Measurements from ENCODE around the gene BTNL2. TPM values are rescaled to one million over a fixed set of nuclear protein-coding genes. Genes with fewer than 3 reads are reported as not detected.
A peak's percentile ranks its signal among the peaks of the same experiment; 100 is the strongest.

Gene BTNL2
- total RNA-seq, 1 donor from 2014 or later = not detected

DNA sequence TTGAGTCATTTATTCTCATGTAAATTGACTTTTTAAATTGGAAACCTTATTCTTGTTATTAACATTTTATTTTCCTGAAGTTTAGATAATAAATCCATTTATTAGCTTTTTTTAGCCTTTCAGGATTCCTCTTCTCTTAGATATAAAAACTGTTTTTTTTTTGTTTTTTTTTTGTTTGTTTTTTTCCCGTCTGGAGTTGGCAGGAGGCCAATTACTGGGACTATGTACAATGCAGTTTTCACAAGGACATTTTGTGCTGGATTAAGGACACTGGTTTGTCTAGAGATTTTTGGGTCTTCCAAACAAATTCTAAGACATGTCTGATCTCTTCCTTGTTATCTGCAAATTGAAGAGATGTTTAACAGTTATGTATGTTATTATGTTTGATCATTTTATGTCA, 1.3 kb downstream of the BTNL2 start:
- Histone ChIP-seq H3F3A (ENCODE audit: low read depth) (no peaks in the 10 kb centered on the region), H3K79me2 (ENCODE audit: low read depth) (no peaks in the 10 kb centered on the region), H4K20me1 (ENCODE audit: low read depth) (no peaks in the 10 kb centered on the region), H3K27me3 (no peaks in the 10 kb centered on the region), H3K36me3 (no peaks in the 10 kb centered on the region), H3K4me1 (peaks cover 13% of the 10 kb centered on the region), H3K4me2 (no peak overlapping the region), H3K4me3 (no peak overlapping the region), H3K9me3 (ENCODE audit: low read depth) (no peaks in the 10 kb centered on the region), H2AFZ (replicated peaks) (no peak overlapping the region), H3K27ac (no peak overlapping the region), H3K9ac (no peak overlapping the region)
- no peak for DNase-seq (ENCODE audit: low spot score)
- H3K4me1 Mint-ChIP-seq = peaks cover 3% of the 10 kb centered on the region
- H3K27ac Mint-ChIP-seq = no peak overlapping the region
- no peaks in the 10 kb centered on the region for H3K9me3 Mint-ChIP-seq
- TF ChIP-seq EZH2 (IDR thresholded peaks at IDR 0.05) (no peak), EZH2phosphoT487 (IDR thresholded peaks at IDR 0.05) (no peak)
- TF ChIP-seq, protein P1, sequence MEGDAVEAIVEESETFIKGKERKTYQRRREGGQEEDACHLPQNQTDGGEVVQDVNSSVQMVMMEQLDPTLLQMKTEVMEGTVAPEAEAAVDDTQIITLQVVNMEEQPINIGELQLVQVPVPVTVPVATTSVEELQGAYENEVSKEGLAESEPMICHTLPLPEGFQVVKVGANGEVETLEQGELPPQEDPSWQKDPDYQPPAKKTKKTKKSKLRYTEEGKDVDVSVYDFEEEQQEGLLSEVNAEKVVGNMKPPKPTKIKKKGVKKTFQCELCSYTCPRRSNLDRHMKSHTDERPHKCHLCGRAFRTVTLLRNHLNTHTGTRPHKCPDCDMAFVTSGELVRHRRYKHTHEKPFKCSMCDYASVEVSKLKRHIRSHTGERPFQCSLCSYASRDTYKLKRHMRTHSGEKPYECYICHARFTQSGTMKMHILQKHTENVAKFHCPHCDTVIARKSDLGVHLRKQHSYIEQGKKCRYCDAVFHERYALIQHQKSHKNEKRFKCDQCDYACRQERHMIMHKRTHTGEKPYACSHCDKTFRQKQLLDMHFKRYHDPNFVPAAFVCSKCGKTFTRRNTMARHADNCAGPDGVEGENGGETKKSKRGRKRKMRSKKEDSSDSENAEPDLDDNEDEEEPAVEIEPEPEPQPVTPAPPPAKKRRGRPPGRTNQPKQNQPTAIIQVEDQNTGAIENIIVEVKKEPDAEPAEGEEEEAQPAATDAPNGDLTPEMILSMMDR (IDR thresholded peaks at IDR 0.05) = no peak
- H3K36me3 Mint-ChIP-seq = no peaks in the 10 kb centered on the region
- no peaks in the 10 kb centered on the region for H3K27me3 Mint-ChIP-seq (ENCODE audit: insufficient read depth, low read depth)
- no peak overlapping the region for H3K4me3 Mint-ChIP-seq

DNA sequence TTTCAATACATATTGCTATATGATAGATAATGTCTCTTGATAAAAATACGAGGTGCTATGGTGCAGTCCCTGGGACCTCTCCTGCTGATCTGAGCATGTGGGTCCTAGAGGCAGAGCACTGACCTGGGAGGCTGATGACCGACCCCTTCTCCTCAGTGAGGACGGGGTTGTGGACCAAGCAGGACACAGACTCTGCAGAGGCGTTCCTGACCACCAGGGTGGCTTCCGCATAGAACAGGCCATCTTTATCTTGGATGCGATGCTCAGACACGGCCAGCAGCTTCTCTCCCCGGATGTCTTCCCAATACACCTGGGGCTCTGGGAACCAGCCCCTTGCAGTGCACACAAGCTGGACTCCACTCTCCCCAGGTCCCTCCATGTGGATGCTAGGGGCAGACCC, 4.2 kb downstream of the BTNL2 start:
- Histone ChIP-seq H3K4me3 (no peak overlapping the region), H3K27ac (no peak overlapping the region), H4K20me1 (ENCODE audit: low read depth) (no peaks in the 10 kb centered on the region), H3K9me3 (ENCODE audit: low read depth) (no peaks in the 10 kb centered on the region), H3K4me2 (no peak overlapping the region), H3K4me1 (peaks cover 13% of the 10 kb centered on the region), H3K27me3 (no peaks in the 10 kb centered on the region), H3K79me2 (ENCODE audit: low read depth) (no peaks in the 10 kb centered on the region), H3K36me3 (no peaks in the 10 kb centered on the region), H3K9ac (no peak overlapping the region), H2AFZ (replicated peaks) (no peak overlapping the region), H3F3A (ENCODE audit: low read depth) (no peaks in the 10 kb centered on the region)
- Mint-ChIP-seq H3K36me3 (no peaks in the 10 kb centered on the region), H3K9me3 (peaks cover 2% of the 10 kb centered on the region), H3K4me1 (peaks cover 3% of the 10 kb centered on the region), H3K4me3 (no peak overlapping the region), H3K27ac (no peak overlapping the region), H3K27me3 (ENCODE audit: insufficient read depth, low read depth) (no peaks in the 10 kb centered on the region)
- peak; percentile 16 for DNase-seq (ENCODE audit: low spot score)
- TF ChIP-seq, protein P1 (IDR thresholded peaks at IDR 0.05) = no peak
- TF ChIP-seq EZH2phosphoT487 (IDR thresholded peaks at IDR 0.05) = no peak
- no peak for TF ChIP-seq EZH2 (IDR thresholded peaks at IDR 0.05)

DNA sequence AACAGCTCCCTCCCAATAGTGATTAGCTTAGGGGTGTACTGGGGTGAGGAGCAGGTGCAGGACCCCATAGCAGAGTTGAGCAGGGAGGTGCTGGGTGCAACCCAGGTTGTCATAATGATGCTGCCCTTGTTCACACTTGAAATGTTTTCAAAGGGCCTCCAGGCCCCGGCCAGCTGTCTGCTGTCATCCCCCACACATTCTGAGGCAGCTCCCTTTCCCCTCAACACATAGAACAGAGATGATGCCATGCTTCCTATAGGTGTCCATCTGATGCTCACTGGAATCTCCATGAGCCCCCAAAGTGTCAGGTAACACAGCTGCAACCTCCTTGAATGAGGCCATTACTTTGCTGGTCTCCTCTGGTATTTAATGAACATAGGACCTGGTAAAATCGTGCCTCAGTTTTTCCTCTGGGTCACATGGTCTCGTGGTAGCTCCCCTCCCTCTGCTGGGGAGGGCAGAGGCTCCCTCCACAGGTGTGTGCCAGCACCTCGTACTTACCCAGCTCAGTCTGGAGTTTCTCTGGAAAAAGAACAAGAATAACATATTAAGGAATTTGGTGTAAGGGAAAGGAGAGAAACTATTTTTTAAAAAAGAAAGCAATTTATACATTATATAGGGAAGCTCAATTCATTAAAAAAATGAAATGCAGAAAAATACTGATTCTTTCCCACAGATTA, 5.6 kb downstream of the BTNL2 start:
- no peaks in the 10 kb centered on the region for H3K36me3 Mint-ChIP-seq
- H2AFZ ChIP-seq (replicated peaks) = no peak overlapping the region
- DNase-seq (ENCODE audit: low spot score) = no peak
- H4K20me1 ChIP-seq (ENCODE audit: low read depth) = no peaks in the 10 kb centered on the region
- H3F3A ChIP-seq (ENCODE audit: low read depth) = no peaks in the 10 kb centered on the region
- no peaks in the 10 kb centered on the region for H3K4me1 Mint-ChIP-seq
- H3K27ac Mint-ChIP-seq = no peak overlapping the region
- H3K9me3 Mint-ChIP-seq = peaks cover 2% of the 10 kb centered on the region
- no peak overlapping the region for H3K4me3 Mint-ChIP-seq
- no peak overlapping the region for H3K4me2 ChIP-seq
- H3K27me3 ChIP-seq = no peaks in the 10 kb centered on the region
- H3K36me3 ChIP-seq = no peaks in the 10 kb centered on the region
- TF ChIP-seq EZH2phosphoT487 (IDR thresholded peaks at IDR 0.05) (no peak), EZH2 (IDR thresholded peaks at IDR 0.05) (no peak)
- TF ChIP-seq, protein P1 (IDR thresholded peaks at IDR 0.05) = no peak
- no peaks in the 10 kb centered on the region for H3K9me3 ChIP-seq (ENCODE audit: low read depth)
- no peaks in the 10 kb centered on the region for H3K79me2 ChIP-seq (ENCODE audit: low read depth)
- H3K4me1 ChIP-seq = peaks cover under 1% of the 10 kb centered on the region
- no peak overlapping the region for H3K4me3 ChIP-seq
- H3K9ac ChIP-seq = no peak overlapping the region
- peaks cover 2% of the 10 kb centered on the region for H3K27me3 Mint-ChIP-seq (ENCODE audit: insufficient read depth, low read depth)
- no peak overlapping the region for H3K27ac ChIP-seq

All from neural progenitor cell (in vitro differentiated cells).